Ovary (tissue), 3 donors: ENCODE results near the gene CFAP20DC.

Experiments used
- EP300 ChIP-seq: sonication (generic); formaldehyde crosslinking; IDR thresholded peaks from one replicate; pipeline ENCODE4 v1.6.1; 2017; ENCODE audit warnings: antibody characterized with exemption
- TF ChIP-seq, protein P1 (sequence below), 3 donors: fragments of 450-650 bp in 2 of 3; fragments of 200-600 bp in 1 of 3; IDR thresholded peaks; one replicate each; pipeline versions ENCODE4 v1.5.1 to v1.8.0; 2016 to 2022; ENCODE audit warnings: antibody characterized with exemption in 3 of 3, mild to moderate bottlenecking in 1 of 3
- donor health status: DM: no; HTN: no; CAD: no.

DNA sequence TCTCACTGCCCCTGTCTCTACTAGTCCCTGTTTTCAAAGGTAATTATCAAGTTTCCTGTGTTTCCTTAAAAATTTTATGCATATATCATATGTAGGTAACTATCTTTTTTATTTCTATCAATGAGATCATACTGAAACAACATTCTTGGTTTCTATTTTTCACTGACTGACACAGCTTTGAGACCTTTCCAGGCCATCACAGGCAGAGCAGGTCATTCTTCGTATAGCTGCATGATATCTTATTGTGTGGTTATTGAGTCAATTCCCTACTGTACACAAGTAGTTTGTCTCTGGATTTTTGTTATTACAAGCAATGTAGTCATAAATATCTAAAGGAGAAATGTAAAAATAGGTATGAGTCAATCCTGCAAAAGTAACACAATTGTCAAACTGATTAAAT is 169.6 kb downstream of the CFAP20DC start:
- TF ChIP-seq, protein P1, sequence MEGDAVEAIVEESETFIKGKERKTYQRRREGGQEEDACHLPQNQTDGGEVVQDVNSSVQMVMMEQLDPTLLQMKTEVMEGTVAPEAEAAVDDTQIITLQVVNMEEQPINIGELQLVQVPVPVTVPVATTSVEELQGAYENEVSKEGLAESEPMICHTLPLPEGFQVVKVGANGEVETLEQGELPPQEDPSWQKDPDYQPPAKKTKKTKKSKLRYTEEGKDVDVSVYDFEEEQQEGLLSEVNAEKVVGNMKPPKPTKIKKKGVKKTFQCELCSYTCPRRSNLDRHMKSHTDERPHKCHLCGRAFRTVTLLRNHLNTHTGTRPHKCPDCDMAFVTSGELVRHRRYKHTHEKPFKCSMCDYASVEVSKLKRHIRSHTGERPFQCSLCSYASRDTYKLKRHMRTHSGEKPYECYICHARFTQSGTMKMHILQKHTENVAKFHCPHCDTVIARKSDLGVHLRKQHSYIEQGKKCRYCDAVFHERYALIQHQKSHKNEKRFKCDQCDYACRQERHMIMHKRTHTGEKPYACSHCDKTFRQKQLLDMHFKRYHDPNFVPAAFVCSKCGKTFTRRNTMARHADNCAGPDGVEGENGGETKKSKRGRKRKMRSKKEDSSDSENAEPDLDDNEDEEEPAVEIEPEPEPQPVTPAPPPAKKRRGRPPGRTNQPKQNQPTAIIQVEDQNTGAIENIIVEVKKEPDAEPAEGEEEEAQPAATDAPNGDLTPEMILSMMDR (IDR thresholded peaks at IDR 0.05): no peak
- no peak for TF ChIP-seq EP300
